HepG2 (cell line): ENCODE data around the gene CDK18. TPM values are rescaled to one million over a fixed set of nuclear protein-coding genes. Genes with fewer than 3 reads are reported as not detected.

Experiments used
- AHDC1 ChIP-seq: sonication (generic); formaldehyde crosslinking; IDR thresholded peaks from 2 replicates; pipeline ENCODE4 v1.5.1; 2020; ENCODE audit warnings: mild to moderate bottlenecking, missing genetic modification reagents, borderline replicate concordance
- CENPX ChIP-seq: sonication (generic); formaldehyde crosslinking; IDR thresholded peaks from 2 replicates; pipeline ENCODE4 v1.9.0; 2021; ENCODE audit warnings: mild to moderate bottlenecking, missing genetic modification reagents, moderate library complexity
- HMGA1 ChIP-seq: sonication (generic); formaldehyde crosslinking; conservative IDR thresholded peaks from 2 replicates; pipeline ENCODE4 v1.4.0; 2020; ENCODE audit warnings: missing genetic modification reagents
- HNRNPL ChIP-seq: fragments of 200-400 bp; formaldehyde crosslinking; IDR thresholded peaks from 2 replicates; pipeline ENCODE4 v1.6.1; 2017; ENCODE audit warnings: mild to moderate bottlenecking, low read depth, low read length
- IKZF4 ChIP-seq: sonication (generic); formaldehyde crosslinking; IDR thresholded peaks from 2 replicates; pipeline ENCODE4 v1.5.1; 2020; ENCODE audit warnings: borderline replicate concordance, mild to moderate bottlenecking, low read depth, missing genetic modification reagents; ENCODE audit errors: not compliant biosample characterization
- NFRKB ChIP-seq: fragments of 450-650 bp; IDR thresholded peaks from 2 replicates; pipeline ENCODE4 v1.6.1; 2017
- PCBP1 ChIP-seq: fragments of 200-400 bp; formaldehyde crosslinking; IDR thresholded peaks from 2 replicates; pipeline ENCODE4 v1.6.1; 2017; ENCODE audit warnings: mild to moderate bottlenecking, low read depth, low read length, borderline replicate concordance
- PCBP2 ChIP-seq: fragments of 200-400 bp; formaldehyde crosslinking; optimal IDR thresholded peaks from 2 replicates; pipeline ENCODE3; 2018; ENCODE audit warnings: low read length, low read depth; ENCODE audit not compliant: poor library complexity, severe bottlenecking
- PLRG1 ChIP-seq: fragments of 450-650 bp; conservative IDR thresholded peaks from 2 replicates; pipeline ENCODE4 v1.6.1; 2016
- POGZ ChIP-seq: sonication (generic); formaldehyde crosslinking; IDR thresholded peaks from 2 replicates; pipeline ENCODE4 v1.4.0; 2020; ENCODE audit warnings: mild to moderate bottlenecking, missing genetic modification reagents
- SP4 ChIP-seq: sonication (generic); formaldehyde crosslinking; IDR thresholded peaks from 2 replicates; pipeline ENCODE4 v1.8.1; 2023; ENCODE audit warnings: mild to moderate bottlenecking, missing genetic modification reagents
- ZBTB40 ChIP-seq, 2 experiments: fragments of 450-650 bp in 1 of 2; sonication (generic) in 1 of 2; formaldehyde crosslinking in 1 of 2; IDR thresholded peaks; 2 replicates each; pipeline versions ENCODE4 v1.6.1 to v1.8.0; 2016 to 2022; ENCODE audit warnings: antibody characterized with exemption in 1 of 2, mild to moderate bottlenecking in 1 of 2, missing genetic modification reagents in 1 of 2
- ZC3H4 ChIP-seq: sonication (generic); formaldehyde crosslinking; IDR thresholded peaks from 2 replicates; pipeline ENCODE4 v1.4.0; 2020; ENCODE audit warnings: missing genetic modification reagents, borderline replicate concordance
- ZNF3 ChIP-seq: IDR thresholded peaks from 2 replicates; pipeline ENCODE4 v1.7.0; 2017; ENCODE audit warnings: inconsistent platforms
- ZNF644 ChIP-seq: IDR thresholded peaks from 2 replicates; pipeline ENCODE4 v1.6.1; 2016; ENCODE audit warnings: low read depth
- ZNF652 ChIP-seq: IDR thresholded peaks from 2 replicates; pipeline ENCODE4 v1.6.1; 2016; ENCODE audit warnings: low read depth, borderline replicate concordance
- ZNF672 ChIP-seq: sonication (generic); formaldehyde crosslinking; IDR thresholded peaks from 2 replicates; pipeline ENCODE4 v1.8.1; 2022; ENCODE audit warnings: missing genetic modification reagents
- polyA plus RNA-seq, 8 experiments: library from polyadenylated mRNA; depleted of rRNA in 3 of 8; stranded (reverse) in 7 of 8; unstranded in 1 of 8; fragments of >200 nt; fragmentation: Illumina TruSeq in 4 of 8; extraction: Trizol in 4 of 8; gene quantifications; 2 replicates each; pipeline versions ENCODE4 v1.2.1 to v1.2.3, GENCODE V29; 2011 to 2016; ENCODE audit warnings: low read depth in 4 of 8, missing spikeins in 1 of 8, mixed read lengths in 1 of 8; ENCODE audit not compliant: insufficient read depth in 1 of 8
- total RNA-seq, 5 experiments: library from RNA; depleted of rRNA; stranded (reverse); fragments of >200 nt; fragmentation: Illumina TruSeq; extraction: Trizol; gene quantifications; 2 replicates each; pipeline ENCODE4 v1.2.3, GENCODE V29; 2016; ENCODE audit warnings: low read depth in 1 of 5

CDK18 gene
- total and polyA plus RNA-seq, 2 of the 13 experiments (the other 11 are each of a cell fraction or from before 2014, with no cell fraction given), result 6.4 to 38.8 TPM

- no peak; the same call in 1 of the 2 replicates for TF ChIP-seq AHDC1 (CRISPR knock-in tag)
- no peak for TF ChIP-seq PLRG1
- no peak for TF ChIP-seq ZNF672 (CRISPR knock-in tag)
- no peak for TF ChIP-seq CENPX (CRISPR knock-in tag)
- TF ChIP-seq NFRKB, result no peak
- TF ChIP-seq PCBP2, result no peak
- no peak for TF ChIP-seq ZC3H4
- TF ChIP-seq ZNF652, result 0 out of 2 replicates have a peak, but pooled peaks have one; percentile 39
- TF ChIP-seq ZNF644 (CRISPR knock-in tag), result peak; percentile 72
- no peak for TF ChIP-seq HMGA1
- no peak for TF ChIP-seq ZBTB40 (IDR thresholded peaks at IDR 0.05)
- no peak for TF ChIP-seq ZBTB40 (CRISPR knock-in tag; IDR thresholded peaks at IDR 0.05)
- TF ChIP-seq IKZF4 (CRISPR knock-in tag), result no peak
- no peak for TF ChIP-seq POGZ (CRISPR knock-in tag)
- TF ChIP-seq PCBP1, result no peak
- TF ChIP-seq HNRNPL, result no peak
- TF ChIP-seq ZNF3 (CRISPR knock-in tag), result no peak
- TF ChIP-seq SP4 (CRISPR knock-in tag), result no peak
These were observed 12.2 kb upstream of the CDK18 start (continued) for GRCh38 chr1:205492201-205492667.
